ENCODE measurements around the gene GABRG3. TPM values are rescaled to one million over a fixed set of nuclear protein-coding genes. Genes with fewer than 3 reads are reported as not detected.

The GABRG3 gene
- total RNA-seq, 1 experiment from 2014 or later, result not detected

DNA sequence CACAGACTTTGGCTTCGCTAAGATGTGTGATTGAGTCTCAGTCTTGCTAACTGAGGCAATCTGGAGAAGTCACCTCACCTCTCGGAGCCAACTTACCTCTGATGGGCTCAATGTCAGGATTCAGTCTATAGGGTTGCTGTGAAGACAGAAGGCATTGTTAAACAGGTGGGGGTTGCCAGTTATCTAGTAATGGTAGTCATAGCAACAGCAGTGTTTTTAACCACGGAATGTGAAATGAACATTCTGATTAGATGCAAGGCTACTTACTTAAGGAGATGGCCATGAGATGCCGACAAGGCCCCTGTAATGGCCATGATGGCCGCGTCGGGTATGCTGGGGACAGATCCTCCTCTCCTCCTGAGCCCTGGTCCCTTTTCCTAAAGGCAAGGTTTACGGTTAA lies 243.1 kb downstream of the GABRG3 start:
- Histone ChIP-seq H3K27me3 (replicated peaks) (no peaks in the 10 kb centered on the region), H3K9me3 (replicated peaks) (no peaks in the 10 kb centered on the region), H3K4me1 (replicated peaks) (no peaks in the 10 kb centered on the region), H3K4me3 (no peak overlapping the region), H3K36me3 (no peaks in the 10 kb centered on the region), H3K27ac (no peak overlapping the region)
- DNase-seq (ENCODE audit: low read depth in 1 of 2, low spot score in 2 of 2), result no peak

DNA sequence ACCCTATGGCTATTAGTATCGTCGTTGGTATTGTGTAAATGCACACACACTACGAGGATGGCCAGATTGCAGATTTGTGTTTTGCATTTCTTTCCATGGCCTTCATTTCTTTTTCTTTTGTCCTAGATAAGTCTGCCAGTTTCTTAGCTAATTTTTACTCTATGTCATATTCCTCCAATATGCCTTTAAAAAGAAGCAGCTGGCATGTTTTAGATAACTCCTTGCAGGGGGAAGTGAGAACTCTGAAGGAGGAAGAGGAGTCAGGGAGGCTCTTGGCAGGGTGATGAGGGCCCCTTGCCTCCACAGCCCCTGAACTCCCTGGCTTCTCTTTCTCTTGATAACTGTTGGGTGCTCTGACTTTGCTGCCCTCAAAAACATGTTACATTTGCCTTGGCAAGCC lies 244.0 kb downstream of the GABRG3 start:
- Histone ChIP-seq H3K4me1 (replicated peaks) (no peaks in the 10 kb centered on the region), H3K36me3 (no peaks in the 10 kb centered on the region), H3K27me3 (replicated peaks) (no peaks in the 10 kb centered on the region), H3K4me3 (no peak overlapping the region), H3K27ac (no peak overlapping the region), H3K9me3 (replicated peaks) (no peaks in the 10 kb centered on the region)
- DNase-seq (ENCODE audit: low read depth in 1 of 2, low spot score in 2 of 2), result no peak

DNA sequence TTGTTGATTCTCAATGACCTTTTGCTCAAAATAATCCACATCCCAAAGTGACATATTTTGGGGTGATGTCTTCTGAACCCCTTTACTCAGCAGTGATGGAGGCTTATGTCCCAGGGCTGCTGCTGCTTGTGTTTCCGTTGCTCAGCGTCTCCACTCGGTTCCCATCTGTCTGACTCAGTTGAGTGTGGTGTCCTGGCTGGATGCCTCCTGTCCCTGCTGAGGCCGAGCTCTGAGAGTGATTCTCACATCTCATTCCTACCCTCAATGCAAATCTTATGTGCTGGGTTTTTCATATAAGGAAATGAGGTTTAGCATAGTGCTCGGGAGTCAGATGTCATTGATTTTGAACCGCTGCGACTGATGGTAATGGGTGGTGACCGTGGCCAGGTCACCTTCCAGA lies 247.4 kb downstream of the GABRG3 start:
- Histone ChIP-seq H3K4me1 (replicated peaks) (no peaks in the 10 kb centered on the region), H3K27ac (no peak overlapping the region), H3K4me3 (no peak overlapping the region), H3K36me3 (no peaks in the 10 kb centered on the region), H3K9me3 (replicated peaks) (no peaks in the 10 kb centered on the region; the same call in 1 of the 2 replicates), H3K27me3 (replicated peaks) (no peaks in the 10 kb centered on the region)
- no peak for DNase-seq (ENCODE audit: low read depth in 1 of 2, low spot score in 2 of 2)

DNA sequence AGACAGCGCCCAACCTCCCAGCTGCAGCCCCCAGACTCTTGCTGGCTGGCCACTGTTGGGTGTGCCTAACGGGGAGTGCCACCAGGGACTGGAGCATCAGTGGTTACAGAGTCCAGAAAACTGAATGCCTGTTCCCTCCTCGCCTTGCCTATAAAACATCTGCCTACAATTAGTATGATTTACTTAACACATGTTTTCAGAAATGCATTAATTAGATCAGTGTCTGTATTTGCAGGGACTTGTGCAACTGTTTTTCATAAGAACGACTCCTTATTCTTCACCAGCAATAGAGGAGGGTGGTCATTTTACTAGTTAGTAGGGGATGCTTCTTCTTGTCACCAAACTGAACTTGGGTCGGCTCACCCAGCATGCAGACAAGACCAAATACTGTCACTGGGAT lies 248.7 kb downstream of the GABRG3 start:
- no peak overlapping the region for H3K27ac ChIP-seq
- H3K4me3 ChIP-seq, result no peak overlapping the region
- H3K27me3 ChIP-seq (replicated peaks), result no peaks in the 10 kb centered on the region
- no peaks in the 10 kb centered on the region for H3K4me1 ChIP-seq (replicated peaks)
- no peaks in the 10 kb centered on the region for H3K36me3 ChIP-seq
- no peak for DNase-seq (ENCODE audit: low read depth in 1 of 2, low spot score in 2 of 2)
- H3K9me3 ChIP-seq (replicated peaks), result no peaks in the 10 kb centered on the region; the same call in 1 of the 2 replicates

- Histone ChIP-seq H3K27ac (no peak overlapping the region), H3K4me1 (replicated peaks) (no peaks in the 10 kb centered on the region), H3K36me3 (no peaks in the 10 kb centered on the region), H3K27me3 (replicated peaks) (no peaks in the 10 kb centered on the region), H3K9me3 (replicated peaks) (no peaks in the 10 kb centered on the region; the same call in 1 of the 2 replicates), H3K4me3 (no peak overlapping the region)
- no peak for DNase-seq (ENCODE audit: low read depth in 1 of 2, low spot score in 2 of 2)
Measured at GRCh38 chr15:27220199-27220598, 249.2 kb downstream of the GABRG3 start.

DNA sequence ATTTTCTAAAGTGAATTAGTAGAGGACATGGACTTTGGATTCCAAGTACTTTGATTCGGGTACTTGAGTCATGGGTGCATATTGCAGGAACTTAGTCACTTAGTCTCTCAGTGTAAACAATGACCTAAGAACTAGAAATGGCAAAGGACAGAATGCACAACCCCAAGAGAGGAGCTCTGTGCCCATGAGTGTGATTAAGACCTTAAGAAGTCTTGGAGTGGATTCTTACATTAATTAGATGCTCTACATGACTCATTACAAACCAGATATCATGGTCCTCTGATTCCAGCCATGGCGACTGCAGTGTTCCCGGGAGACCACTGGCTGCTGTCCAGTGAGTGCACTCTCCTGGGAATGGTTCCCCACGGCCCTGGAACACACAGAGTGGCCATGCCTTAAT lies 251.5 kb downstream of the GABRG3 start:
- no peak overlapping the region for H3K27ac ChIP-seq
- H3K9me3 ChIP-seq (replicated peaks), result no peaks in the 10 kb centered on the region; the same call in 1 of the 2 replicates
- DNase-seq (ENCODE audit: low read depth in 1 of 2, low spot score in 2 of 2), result no peak
- H3K27me3 ChIP-seq (replicated peaks), result no peaks in the 10 kb centered on the region
- H3K36me3 ChIP-seq, result no peaks in the 10 kb centered on the region
- no peaks in the 10 kb centered on the region for H3K4me1 ChIP-seq (replicated peaks)
- no peak overlapping the region for H3K4me3 ChIP-seq

GRCh38 chr15:27223179-27223578 lies 252.2 kb downstream of the GABRG3 start:
- H3K27me3 ChIP-seq (replicated peaks), result no peaks in the 10 kb centered on the region
- H3K9me3 ChIP-seq (replicated peaks), result no peaks in the 10 kb centered on the region; the same call in 1 of the 2 replicates
- H3K4me3 ChIP-seq, result no peak overlapping the region
- DNase-seq (ENCODE audit: low read depth in 1 of 2, low spot score in 2 of 2), result no peak
- no peaks in the 10 kb centered on the region for H3K4me1 ChIP-seq (replicated peaks)
- no peak overlapping the region for H3K27ac ChIP-seq
- no peaks in the 10 kb centered on the region for H3K36me3 ChIP-seq

GRCh38 chr15:27231811-27232210 lies 260.8 kb downstream of the GABRG3 start:
- Histone ChIP-seq H3K4me1 (replicated peaks) (no peaks in the 10 kb centered on the region), H3K9me3 (replicated peaks) (no peaks in the 10 kb centered on the region), H3K4me3 (no peak overlapping the region), H3K27me3 (replicated peaks) (no peaks in the 10 kb centered on the region), H3K27ac (no peak overlapping the region), H3K36me3 (no peaks in the 10 kb centered on the region)
- no peak for DNase-seq (ENCODE audit: low read depth in 1 of 2, low spot score in 2 of 2)

DNA sequence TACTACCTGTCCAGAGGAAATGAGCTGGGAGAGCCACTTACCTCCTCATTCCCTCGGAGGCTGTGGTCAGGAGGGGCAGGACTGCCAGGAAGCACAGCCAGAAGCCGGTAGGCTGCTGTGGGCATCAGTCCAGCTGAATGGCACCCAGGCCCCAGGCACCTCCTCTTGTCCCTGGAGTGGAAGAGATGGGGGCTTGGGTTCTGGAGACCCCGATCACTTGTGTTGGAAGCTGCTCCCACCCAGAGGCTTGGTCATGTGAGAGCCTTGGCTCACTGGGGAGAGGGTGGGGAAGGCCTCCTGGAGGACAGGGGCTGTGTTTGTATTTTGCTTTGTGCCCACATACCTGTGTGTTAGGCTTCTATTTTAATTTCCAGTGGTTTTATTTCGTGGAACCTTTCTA lies 261.9 kb downstream of the GABRG3 start:
- Histone ChIP-seq H3K36me3 (no peaks in the 10 kb centered on the region), H3K27me3 (replicated peaks) (no peaks in the 10 kb centered on the region), H3K4me1 (replicated peaks) (no peaks in the 10 kb centered on the region), H3K4me3 (no peak overlapping the region), H3K9me3 (replicated peaks) (no peaks in the 10 kb centered on the region), H3K27ac (no peak overlapping the region)
- DNase-seq (ENCODE audit: low read depth in 1 of 2, low spot score in 2 of 2), result no peak

DNA sequence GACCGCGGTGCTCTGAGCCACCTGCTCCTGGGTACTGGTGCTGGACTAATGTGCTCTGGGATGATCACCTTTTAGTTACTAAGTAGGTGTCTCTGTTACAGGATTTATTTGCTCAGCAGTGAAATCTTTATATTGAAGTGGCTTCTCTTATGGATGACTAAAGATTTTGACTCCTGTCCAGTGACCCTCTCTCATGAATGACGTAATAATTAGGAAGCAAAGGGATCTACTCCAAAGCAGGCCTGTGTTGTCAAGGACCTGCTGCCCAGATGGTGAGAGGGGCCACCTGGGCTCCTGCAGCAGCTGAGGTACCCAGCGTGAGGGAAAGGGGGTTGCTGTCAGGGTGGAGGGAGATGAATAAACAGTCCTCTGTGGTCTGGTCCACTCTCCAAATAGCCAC lies 263.6 kb downstream of the GABRG3 start:
- H3K4me1 ChIP-seq (replicated peaks), result no peaks in the 10 kb centered on the region
- no peak overlapping the region for H3K4me3 ChIP-seq
- H3K27me3 ChIP-seq (replicated peaks), result no peaks in the 10 kb centered on the region
- no peaks in the 10 kb centered on the region for H3K9me3 ChIP-seq (replicated peaks)
- H3K36me3 ChIP-seq, result no peaks in the 10 kb centered on the region
- DNase-seq (ENCODE audit: low read depth in 1 of 2, low spot score in 2 of 2), result no peak
- H3K27ac ChIP-seq, result no peak overlapping the region

GRCh38 chr15:27235161-27235560 lies 264.2 kb downstream of the GABRG3 start:
- Histone ChIP-seq H3K36me3 (no peaks in the 10 kb centered on the region), H3K4me3 (no peak overlapping the region), H3K27ac (no peak overlapping the region), H3K27me3 (replicated peaks) (no peaks in the 10 kb centered on the region), H3K4me1 (replicated peaks) (no peaks in the 10 kb centered on the region), H3K9me3 (replicated peaks) (no peaks in the 10 kb centered on the region)
- no peak for DNase-seq (ENCODE audit: low read depth in 1 of 2, low spot score in 2 of 2)

- Histone ChIP-seq H3K27ac (no peak overlapping the region), H3K4me3 (no peak overlapping the region), H3K9me3 (replicated peaks) (no peaks in the 10 kb centered on the region), H3K36me3 (no peaks in the 10 kb centered on the region), H3K27me3 (replicated peaks) (no peaks in the 10 kb centered on the region), H3K4me1 (replicated peaks) (no peaks in the 10 kb centered on the region)
- no peak for DNase-seq (ENCODE audit: low read depth in 1 of 2, low spot score in 2 of 2)
Measured at GRCh38 chr15:27235681-27236080, 264.7 kb downstream of the GABRG3 start.

- Histone ChIP-seq H3K27me3 (replicated peaks) (no peaks in the 10 kb centered on the region), H3K27ac (no peak overlapping the region), H3K4me1 (replicated peaks) (no peaks in the 10 kb centered on the region), H3K36me3 (no peaks in the 10 kb centered on the region), H3K9me3 (replicated peaks) (no peaks in the 10 kb centered on the region), H3K4me3 (no peak overlapping the region)
- DNase-seq (ENCODE audit: low read depth in 1 of 2, low spot score in 2 of 2), result no peak
Measured at GRCh38 chr15:27237319-27237939, 266.4 kb downstream of the GABRG3 start.

DNA sequence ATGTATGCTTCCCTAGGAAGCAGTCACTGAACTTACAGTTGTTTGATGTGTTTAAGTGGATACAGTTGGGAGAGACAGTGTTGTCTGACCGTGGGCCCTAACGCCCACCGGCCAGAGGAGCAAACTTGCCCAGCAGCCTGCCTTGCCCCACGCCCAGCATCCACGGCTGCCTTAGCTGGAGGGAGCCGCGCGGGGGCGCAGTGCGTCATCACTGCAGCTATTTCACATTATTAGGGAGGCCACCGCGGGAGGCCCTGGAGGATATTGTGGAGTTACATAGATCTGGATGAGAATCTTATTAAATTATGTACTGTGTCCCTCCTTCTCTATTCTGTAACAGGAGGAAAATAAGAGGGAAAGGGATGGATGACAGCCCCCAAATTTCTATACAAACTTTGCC lies 267.2 kb downstream of the GABRG3 start:
- Histone ChIP-seq H3K4me3 (no peak overlapping the region), H3K27me3 (replicated peaks) (no peaks in the 10 kb centered on the region), H3K4me1 (replicated peaks) (no peaks in the 10 kb centered on the region), H3K9me3 (replicated peaks) (no peaks in the 10 kb centered on the region), H3K27ac (no peak overlapping the region), H3K36me3 (no peaks in the 10 kb centered on the region)
- no peak for DNase-seq (ENCODE audit: low read depth in 1 of 2, low spot score in 2 of 2)

All from SJSA1 (cell line).